ENCODE data around the gene RCBTB1.

The RCBTB1 gene

DNA sequence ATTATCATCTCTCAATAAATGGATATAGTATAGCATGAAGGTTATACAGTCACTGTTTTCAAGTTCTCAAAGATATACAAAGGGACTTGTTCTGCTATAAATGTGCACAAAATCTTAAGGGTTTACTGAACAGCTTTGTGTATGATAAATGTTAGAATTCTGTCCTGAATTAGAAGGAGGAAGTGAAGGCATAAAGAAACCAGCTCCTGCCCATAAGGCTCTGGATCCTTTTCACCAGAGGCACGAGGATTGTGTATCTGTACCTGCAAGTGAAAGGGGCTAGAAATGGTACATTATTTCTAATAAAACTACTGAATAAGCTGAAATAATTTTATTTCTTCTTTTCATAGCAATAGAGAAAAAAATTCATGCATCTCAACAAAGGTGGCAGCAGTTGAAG, 57.2 kb downstream of the RCBTB1 start:
- Histone ChIP-seq H3K4me3 (no peak overlapping the region), H3K27ac (peak overlapping the region in 1 of 21 experiments; percentile 66)

DNA sequence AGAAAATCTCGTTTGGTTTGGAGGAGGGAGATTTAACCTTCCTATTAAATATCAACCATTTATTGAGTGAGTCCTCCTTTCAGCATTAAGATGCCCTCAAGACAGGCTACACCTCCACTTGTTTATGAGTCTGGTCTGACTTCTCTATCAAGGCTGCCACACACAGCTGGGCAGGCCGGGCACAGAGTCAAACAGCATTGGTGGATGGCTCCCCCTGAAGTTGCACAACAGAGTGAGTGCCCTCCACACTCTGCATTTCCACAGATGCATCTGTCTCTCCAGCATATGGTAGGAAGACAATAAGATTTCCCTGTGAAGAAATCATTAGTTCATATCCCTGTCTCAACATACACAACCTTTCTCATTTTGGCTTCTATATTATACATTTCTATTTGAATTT, 58.2 kb downstream of the RCBTB1 start:
- peak overlapping the region in 2 of 21 experiments; percentile 35 to 66 for H3K27ac ChIP-seq

DNA sequence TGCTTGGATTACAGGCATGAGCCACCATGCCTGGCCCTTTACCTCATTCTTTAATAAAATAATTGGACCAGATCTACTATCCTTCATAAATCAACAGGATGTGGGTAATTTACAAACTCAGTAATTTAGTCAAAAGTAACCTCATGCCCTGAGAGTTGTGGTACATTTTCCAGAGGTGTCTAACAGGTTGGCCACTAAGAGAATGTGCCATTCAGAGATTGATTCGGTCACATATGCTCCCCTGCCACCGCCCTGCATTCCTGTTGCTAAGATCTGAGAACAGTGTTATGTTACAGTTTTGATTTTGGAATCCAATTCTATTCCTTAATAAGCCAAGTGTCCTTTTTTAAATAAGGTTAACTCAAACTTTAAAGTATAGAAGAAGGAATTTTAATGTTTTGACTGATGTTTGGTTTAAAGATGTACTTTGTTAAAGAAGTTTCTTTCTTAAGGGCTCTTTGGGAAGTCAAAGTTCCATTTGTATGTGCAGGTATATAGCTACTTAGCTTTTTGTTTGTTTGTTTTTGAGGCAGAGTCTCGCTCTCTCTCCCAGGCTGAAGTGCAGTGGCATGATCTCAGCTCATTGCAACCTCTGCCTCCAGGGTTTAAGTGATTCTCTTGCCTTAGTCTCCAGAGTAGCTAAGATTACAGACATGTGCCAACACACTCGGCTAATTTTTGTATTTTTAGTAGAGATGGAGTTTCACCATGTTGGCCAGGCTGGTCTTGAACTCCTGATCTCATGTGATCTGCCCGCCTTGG, 60.4 kb downstream of the RCBTB1 start:
- H3K4me3 ChIP-seq, result no peak overlapping the region
- H3K27ac ChIP-seq, result no peak overlapping the region

More for the DNA sequence above, 58.2 kb downstream of the RCBTB1 start:
- no peak overlapping the region for H3K4me3 ChIP-seq

DNA sequence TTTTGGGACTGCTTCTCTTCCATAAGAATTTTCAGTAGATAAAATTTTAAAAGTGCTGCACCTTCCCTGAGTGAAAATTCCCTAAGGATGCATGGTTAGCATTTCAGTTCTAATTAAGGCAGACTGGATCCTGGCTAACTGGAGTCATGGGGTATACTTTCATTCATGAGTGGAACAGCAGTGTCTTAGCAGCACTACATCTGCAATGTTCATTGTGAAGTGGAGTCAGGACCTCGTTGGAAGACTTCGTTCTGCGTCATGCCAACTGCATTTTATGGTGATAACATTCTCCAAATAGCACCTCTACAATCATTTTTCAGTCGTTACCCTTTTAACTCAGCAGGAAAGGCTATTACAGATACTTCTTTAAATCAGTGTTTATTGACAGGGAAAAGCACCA, 64.1 kb downstream of the RCBTB1 start:
- Histone ChIP-seq H3K27ac (no peak overlapping the region), H3K4me3 (no peak overlapping the region)

DNA sequence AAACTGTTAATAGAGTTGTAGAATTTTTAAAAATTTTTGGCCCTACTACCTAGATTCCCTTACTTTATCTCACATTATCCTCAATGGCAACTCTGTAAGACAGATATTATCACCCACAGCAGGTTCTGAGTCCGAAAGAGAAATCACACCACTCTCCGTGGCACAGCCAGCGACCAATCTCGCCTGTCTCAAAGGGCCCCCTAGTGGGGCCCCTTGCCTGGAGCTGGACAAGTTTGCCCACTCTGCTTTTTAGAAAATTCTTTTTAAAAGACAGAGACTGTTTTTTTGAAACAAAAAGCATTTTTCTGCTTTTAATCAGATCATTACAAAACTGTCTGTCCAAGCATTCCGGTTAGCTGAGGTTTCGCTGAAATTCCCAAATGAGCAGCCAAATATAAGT, 67.9 kb downstream of the RCBTB1 start:
- H3K4me3 ChIP-seq, result no peak overlapping the region
- no peak overlapping the region for H3K27ac ChIP-seq

DNA sequence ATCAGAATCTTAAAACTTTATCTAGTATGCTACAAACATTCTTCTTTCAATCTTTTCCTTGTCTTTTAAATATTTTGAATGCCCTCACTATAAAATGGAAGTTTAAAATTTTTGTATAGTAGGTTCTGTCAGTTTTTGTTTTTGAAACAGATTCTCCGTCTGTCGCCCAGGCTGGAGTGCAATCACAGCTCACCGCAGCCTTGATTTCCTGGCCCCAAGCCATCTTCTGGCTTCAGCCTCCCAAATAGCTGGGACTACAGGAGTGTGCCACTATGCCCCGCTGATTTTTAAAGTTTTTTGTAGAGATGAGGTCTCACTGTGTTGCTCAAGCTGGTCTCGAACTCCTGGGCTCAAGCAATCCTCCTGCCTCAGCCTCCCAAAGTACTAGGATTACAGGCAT, 68.9 kb downstream of the RCBTB1 start:
- Histone ChIP-seq H3K27ac (no peak overlapping the region), H3K4me3 (no peak overlapping the region)

DNA sequence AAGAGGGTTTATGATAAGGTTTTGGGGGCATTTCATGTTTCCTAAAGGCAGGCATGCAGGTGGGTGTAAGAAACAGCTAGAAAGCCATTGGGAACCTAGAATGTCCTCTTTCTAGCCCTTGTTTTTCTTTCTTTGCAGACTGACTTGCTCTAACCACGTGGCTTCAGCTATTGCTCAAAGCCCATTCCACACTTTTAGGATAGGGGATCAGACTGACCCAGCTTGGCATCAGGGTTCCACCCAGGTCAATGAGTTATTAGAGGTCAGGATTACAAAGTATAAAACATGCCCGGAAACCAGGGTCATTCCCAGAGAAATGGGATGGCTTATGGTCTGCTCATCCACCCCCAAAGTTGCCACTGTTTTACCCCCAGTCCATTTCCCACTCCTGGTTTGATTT, 72.8 kb downstream of the RCBTB1 start:
- Histone ChIP-seq H3K4me3 (no peak overlapping the region), H3K27ac (no peak overlapping the region)

DNA sequence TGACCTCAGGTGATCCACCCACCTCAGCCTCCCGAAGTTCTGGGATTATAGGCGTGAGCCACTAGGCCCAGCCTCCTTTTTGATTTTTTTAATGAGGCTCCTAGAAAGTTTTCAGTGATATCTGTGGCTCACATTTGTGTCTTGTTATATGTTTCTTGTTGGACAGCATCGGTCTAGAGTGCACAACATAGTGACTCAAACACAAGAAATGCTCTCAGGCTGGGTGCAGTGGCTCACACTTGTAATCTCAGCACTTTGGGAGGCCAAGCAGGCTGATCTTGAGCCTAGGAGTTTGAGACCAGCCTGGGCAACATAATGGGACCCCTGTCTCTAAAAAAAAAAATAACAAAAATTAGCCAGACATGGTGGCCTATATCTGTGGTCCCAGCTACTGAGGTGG, 81.4 kb downstream of the RCBTB1 start:
- Histone ChIP-seq H3K27ac (no peak overlapping the region), H3K4me3 (no peak overlapping the region)

DNA sequence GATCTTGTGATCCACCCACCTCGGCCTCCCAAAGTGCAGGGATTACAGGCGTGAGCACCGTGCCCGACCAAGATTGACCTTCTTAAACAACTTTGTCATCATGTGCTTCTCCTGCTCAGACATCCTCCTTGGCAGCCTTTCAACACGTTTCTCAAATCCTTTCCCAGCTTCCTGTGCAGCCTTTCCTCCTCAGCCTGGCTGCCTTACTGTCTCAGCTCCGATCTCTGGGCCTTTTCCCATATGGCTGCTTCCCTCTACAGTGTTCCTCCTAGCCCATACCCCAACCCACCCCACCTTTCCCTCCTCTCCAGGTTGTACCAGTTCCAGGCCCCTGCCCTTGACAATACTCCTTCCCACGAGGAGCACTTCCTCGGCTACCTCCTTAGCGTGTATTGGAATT, 82.4 kb downstream of the RCBTB1 start:
- Histone ChIP-seq H3K27ac (peak overlapping the region in 2 of 21 experiments; percentile 17 to 37), H3K4me3 (no peak overlapping the region)

DNA sequence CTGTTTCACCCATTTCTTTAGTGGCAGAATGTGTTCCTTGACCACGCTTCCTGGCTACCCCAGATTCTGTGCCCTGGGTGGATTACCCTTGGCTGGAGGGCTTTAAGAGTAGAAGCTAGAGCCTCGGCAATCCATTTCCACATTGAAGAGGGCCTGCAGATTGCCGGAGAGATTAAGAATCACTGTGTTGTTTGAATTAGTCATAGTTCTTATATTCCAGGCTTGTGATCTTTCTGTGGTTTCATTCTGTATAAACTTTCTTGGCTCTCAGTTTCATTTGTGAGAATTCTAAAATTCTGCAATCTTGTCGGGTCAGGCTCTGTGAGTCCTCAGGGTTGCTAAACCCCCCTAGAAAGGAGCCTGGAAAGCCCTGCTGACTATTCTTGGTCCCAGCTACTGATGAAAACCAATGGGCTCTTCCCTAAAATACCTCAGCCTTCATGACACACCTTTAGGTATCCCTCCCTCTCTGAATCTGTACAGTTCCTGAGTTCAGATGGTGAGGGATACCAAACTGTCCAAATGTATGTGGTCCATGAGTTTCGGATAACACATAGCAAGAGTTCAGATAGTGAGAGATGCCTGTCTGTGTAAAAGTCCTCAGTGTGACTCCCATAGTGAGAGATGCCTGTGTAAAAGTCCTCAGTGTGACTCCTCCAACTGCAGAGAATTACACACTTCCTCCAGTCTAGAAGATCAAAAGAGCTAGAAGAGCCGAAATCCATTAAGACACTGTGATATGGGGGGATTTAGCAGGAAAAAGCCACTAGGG, 85.3 kb downstream of the RCBTB1 start:
- H3K4me3 ChIP-seq, result no peak overlapping the region
- H3K27ac ChIP-seq, result peak overlapping the region in 12 of 21 experiments; percentile 2 to 64 (median 32)

DNA sequence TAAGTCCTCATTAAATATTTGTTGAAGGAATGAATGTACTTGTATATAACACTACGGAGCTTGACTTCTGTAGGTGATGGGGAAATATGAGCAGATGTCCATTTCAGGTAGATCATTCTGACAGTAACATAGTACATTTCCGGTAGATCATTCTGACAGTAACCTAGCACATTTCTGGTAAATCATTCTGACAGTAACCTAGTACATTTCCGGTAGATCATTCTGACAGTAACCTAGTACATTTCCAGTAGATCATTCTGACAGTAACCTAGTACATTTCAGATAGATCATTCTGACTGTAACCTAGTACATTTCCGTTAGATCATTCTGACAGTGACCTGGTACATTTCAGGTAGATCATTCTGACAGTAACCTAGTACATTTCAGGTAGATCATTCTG, 87.2 kb downstream of the RCBTB1 start:
- H3K4me3 ChIP-seq, result no peak overlapping the region
- peak overlapping the region in 9 of 21 experiments; percentile 10 to 98 (median 38) for H3K27ac ChIP-seq

DNA sequence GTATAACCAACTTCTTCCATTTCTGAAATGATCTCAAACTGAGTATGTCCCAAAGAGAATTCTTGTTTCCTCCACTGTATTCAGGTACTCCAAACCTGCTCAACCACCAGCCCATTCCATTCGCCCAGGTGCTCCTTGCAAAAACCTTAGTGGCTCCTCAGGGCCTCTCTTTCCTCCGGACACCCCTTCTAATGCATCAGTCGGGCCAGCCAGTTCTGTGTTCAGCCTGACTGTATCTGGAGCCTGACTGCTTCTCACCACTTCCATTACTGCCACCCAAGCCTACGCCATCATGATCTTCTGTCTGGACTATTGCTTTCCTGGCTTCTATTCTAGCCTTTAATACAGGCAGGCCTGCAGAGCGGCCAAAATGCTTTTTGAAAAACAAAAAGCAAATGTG, 88.1 kb downstream of the RCBTB1 start:
- Histone ChIP-seq H3K4me3 (no peak overlapping the region), H3K27ac (peak overlapping the region in 11 of 21 experiments; percentile 2 to 98 (median 39))

DNA sequence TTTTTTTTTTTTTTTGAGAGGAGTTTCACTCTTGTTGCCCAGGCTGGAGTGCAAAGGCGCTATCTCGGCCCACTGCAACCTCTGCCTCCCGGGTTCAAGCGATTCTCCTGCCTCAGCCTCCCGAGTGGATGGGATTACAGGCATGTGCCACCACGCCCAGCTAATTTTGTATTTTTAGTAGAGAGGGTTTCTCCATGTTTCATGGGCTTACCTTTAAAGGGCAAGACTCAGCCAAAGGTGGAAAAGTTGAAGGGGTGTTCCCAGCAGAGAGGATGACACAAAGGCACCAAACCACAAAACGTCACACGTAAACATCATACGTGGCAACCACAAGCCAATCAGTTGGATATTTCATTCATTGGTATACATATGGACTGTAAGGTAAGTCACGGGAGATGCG, 88.5 kb downstream of the RCBTB1 start:
- Histone ChIP-seq H3K27ac (peak overlapping the region in 18 of 21 experiments; percentile 82 to 98 (median 95)), H3K4me3 (peak overlapping the region in 3 of 7 experiments; percentile 51 to 69 (median 53))

DNA sequence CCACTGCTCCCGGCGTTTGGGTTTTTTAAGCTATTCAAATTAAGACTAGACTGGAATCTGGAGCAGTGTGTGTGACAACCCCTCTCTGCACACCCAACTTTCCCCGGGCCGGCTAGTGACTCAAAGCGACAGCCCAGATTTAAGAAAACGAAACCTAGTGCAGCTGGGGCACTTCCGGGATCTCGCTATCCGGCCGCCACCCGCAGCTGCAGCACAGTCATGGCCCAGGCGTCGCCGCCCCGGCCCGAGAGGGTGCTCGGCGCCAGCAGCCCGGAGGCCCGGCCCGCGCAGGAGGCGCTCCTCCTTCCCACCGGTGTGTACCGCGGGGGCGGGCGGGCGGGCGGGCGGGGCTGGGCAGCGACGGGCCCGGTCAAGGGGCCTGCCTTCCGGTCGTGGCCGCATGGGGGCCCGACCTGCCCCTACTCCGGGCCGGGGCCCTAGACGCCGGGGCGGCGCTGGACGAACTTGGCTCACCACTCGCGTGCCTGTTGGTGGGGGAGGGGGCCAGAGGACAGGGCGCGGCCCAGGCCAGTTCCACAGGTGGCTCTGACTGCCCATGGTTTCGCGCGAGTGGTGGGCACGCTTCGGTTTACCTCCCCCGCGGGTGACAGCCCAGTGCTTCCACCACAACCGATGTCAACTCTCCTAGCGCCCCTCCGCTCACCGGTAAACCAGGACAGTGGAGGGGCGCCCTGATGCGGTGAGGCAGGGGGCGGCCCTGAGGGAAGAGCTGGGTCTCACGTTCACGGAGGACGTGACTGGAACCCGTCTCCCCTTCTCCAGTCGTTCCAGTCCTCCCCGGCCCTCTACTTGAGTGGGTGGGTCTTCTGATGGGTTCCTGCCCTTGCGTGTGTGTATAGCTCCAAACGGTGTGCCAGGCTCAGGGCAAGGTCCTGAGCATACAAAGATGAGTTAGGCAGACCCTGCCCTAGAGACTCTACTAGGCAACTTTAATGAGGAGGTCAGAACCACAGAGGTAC, 89.3 kb downstream of the RCBTB1 start, which contains the start of gene PHF11:
Gene PHF11 (plus strand): TSS at position 171 of the 980 bp plus-strand sequence. CDS start 49 bp downstream, at position 220.
- H3K27ac ChIP-seq, result peak within 1 kb of the TSS; percentile 82 to 98 (median 95)

DNA sequence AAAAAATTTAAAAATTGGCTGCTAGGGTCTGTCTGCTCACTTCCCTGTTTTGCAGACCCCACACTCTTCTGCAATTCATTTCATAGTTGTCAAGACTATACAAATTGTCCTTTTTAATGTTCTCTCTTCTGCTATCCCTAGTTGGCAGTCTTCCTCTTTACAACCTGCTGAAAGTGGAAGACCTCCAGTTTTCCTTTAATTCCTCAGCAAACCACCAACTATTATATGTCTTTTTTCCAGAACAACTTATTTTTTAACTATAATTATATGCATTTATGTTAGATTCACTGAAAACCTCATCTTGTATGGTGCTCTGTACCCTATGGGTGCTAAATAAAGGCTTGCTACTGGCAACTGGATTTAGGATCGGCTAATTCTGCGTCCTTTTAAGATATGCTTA, 90.7 kb downstream of the RCBTB1 start:
- H3K27ac ChIP-seq, result peak overlapping the region in 18 of 21 experiments; percentile 82 to 98 (median 95)
- peak overlapping the region; percentile 33 to 70 (median 55) for H3K4me3 ChIP-seq

More for the DNA sequence above, 89.3 kb downstream of the RCBTB1 start, which contains the start of gene PHF11:
- H3K4me3 ChIP-seq, result peak within 1 kb of the TSS; percentile 33 to 70 (median 55)

DNA sequence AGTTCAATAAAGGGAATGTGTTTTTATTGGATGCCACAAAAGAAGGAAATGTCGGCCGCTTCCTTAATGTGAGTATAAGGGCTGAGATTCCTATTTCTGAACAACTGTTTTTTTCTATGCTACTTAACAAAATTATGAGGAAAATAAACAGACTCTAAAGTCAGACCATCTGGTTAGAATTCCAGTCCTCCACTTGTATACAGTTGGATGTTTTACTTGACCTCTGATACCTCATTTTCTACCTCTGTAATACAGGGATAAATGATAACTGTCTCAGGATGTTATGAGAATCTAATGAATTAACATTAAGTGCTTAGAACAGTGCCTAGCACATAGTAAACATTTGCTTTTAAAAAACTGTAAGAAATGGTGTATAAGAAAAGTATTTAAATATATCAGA, 96.8 kb downstream of the RCBTB1 start:
- H3K4me3 ChIP-seq, result no peak overlapping the region
- no peak overlapping the region for H3K27ac ChIP-seq

All from skin epidermis (tissue), 12 donors.